ENCODE data around the gene FRMD4A.

FRMD4A gene

DNA sequence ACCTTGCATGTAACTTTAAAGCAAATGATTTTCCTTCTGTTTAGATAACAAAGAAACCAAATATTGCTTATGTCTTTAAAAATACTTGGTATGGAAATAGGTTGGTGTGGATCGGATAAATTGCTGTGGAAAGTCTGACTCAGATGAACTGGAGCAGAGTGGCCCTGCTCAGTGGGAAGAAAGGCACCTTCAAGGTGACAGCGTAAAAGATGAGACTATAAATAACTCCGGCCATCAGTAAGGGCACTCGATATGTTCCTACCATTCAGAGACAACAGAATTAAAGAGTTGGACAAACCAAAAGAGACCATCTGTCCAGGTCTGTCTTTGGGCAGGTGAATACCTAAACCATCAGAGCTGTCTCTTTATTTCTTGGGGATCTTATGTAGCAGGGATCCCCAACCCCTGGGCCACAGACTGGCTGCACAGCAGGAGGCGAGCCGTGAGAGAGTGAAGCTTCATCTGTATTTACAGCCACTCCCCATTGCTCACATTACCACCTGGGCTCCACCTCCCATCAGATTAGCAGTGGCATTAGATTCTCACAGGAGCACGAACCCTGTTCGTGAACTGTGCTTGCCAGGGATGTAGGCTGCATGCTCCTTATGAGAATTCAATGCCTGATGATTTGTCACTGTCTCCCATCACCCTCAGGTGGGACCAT lies 386.9 kb downstream of the FRMD4A start:
- ChIA-PET CTCF (no interaction called here), POLR2A (no interaction called here)
- TF ChIP-seq HDGF (IDR thresholded peaks at IDR 0.05; ENCODE audit: borderline replicate concordance), result no peak
- TF ChIP-seq LEF1 (IDR thresholded peaks at IDR 0.05; ENCODE audit: borderline replicate concordance), result no peak
- TF ChIP-seq FOXM1 (IDR thresholded peaks at IDR 0.05; ENCODE audit: borderline replicate concordance), result no peak
- no peak for TF ChIP-seq ZNF384 (IDR thresholded peaks at IDR 0.05)
- no peak for TF ChIP-seq NFRKB (IDR thresholded peaks at IDR 0.05)
- no peak for TF ChIP-seq FOXK2 (IDR thresholded peaks at IDR 0.05)
- TF ChIP-seq SUZ12 (IDR thresholded peaks at IDR 0.05), result no peak
- no peak for TF ChIP-seq ARNT (IDR thresholded peaks at IDR 0.05)
- TF ChIP-seq BHLHE40 (IDR thresholded peaks at IDR 0.05; ENCODE audit: borderline replicate concordance), result no peak
- TF ChIP-seq TARDBP (IDR thresholded peaks at IDR 0.05), result no peak
- TF ChIP-seq L3MBTL2 (conservative IDR thresholded peaks at IDR 0.05), result no peak
- TF ChIP-seq CTBP1 (IDR thresholded peaks at IDR 0.05; ENCODE audit: borderline replicate concordance), result no peak
- TF ChIP-seq ELF4 (IDR thresholded peaks at IDR 0.05), result no peak
- TF ChIP-seq, protein P1, sequence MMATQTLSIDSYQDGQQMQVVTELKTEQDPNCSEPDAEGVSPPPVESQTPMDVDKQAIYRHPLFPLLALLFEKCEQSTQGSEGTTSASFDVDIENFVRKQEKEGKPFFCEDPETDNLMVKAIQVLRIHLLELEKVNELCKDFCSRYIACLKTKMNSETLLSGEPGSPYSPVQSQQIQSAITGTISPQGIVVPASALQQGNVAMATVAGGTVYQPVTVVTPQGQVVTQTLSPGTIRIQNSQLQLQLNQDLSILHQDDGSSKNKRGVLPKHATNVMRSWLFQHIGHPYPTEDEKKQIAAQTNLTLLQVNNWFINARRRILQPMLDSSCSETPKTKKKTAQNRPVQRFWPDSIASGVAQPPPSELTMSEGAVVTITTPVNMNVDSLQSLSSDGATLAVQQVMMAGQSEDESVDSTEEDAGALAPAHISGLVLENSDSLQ (IDR thresholded peaks at IDR 0.05), result no peak
- TF ChIP-seq FOXA1 (IDR thresholded peaks at IDR 0.05), result no peak
- no peak for TF ChIP-seq SP1 (IDR thresholded peaks at IDR 0.05)
- DNase-seq (ENCODE audit: extremely low spot score), result no peak

GRCh38 chr10:13942035-13942434 lies 388.7 kb downstream of the FRMD4A start:
- TF ChIP-seq HDGF (IDR thresholded peaks at IDR 0.05; ENCODE audit: borderline replicate concordance) (no peak), ARNT (IDR thresholded peaks at IDR 0.05) (no peak), TARDBP (IDR thresholded peaks at IDR 0.05) (no peak), SP1 (IDR thresholded peaks at IDR 0.05) (no peak), FOXA1 (IDR thresholded peaks at IDR 0.05) (no peak), L3MBTL2 (conservative IDR thresholded peaks at IDR 0.05) (no peak), CTBP1 (IDR thresholded peaks at IDR 0.05; ENCODE audit: borderline replicate concordance) (no peak), LEF1 (IDR thresholded peaks at IDR 0.05; ENCODE audit: borderline replicate concordance) (no peak), BHLHE40 (IDR thresholded peaks at IDR 0.05; ENCODE audit: borderline replicate concordance) (no peak), ELF4 (IDR thresholded peaks at IDR 0.05) (no peak)
- ChIA-PET CTCF (interaction anchor here (0.5 kb wide), 1 partner anchor 144 kb away, joined by 5 read pairs; no protein-coding TSS in a partner anchor), POLR2A (no interaction called here)
- DNase-seq (ENCODE audit: extremely low spot score), result no peak

DNA sequence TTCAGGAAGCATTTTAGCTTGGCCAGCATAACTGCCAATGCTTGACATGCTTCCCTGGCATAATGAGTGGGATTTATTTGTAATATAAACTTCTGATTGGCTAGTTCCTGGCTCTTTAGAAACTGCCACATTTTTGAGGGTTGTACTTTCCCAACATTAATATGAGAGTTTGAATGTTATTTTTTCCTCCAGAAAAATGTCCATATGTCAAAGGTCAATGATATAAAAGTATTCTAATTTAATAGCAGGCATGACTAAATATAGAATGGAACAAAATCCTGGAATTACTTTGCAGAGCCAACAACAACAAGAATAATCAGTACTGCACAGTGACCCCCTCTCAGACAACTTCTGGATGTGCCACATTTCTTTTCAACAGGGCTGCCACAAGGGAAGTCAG lies 391.3 kb downstream of the FRMD4A start:
- POLR2A ChIA-PET, result no interaction called here
- DNase-seq (ENCODE audit: extremely low spot score), result no peak
- TF ChIP-seq FOXM1 (IDR thresholded peaks at IDR 0.05; ENCODE audit: borderline replicate concordance) (no peak), NFRKB (IDR thresholded peaks at IDR 0.05) (no peak), ZNF384 (IDR thresholded peaks at IDR 0.05) (no peak), BHLHE40 (IDR thresholded peaks at IDR 0.05; ENCODE audit: borderline replicate concordance) (no peak), CTBP1 (IDR thresholded peaks at IDR 0.05; ENCODE audit: borderline replicate concordance) (no peak), HDGF (IDR thresholded peaks at IDR 0.05; ENCODE audit: borderline replicate concordance) (no peak), L3MBTL2 (conservative IDR thresholded peaks at IDR 0.05) (no peak), TARDBP (IDR thresholded peaks at IDR 0.05) (no peak), FOXK2 (IDR thresholded peaks at IDR 0.05) (no peak), SP1 (IDR thresholded peaks at IDR 0.05) (no peak), LEF1 (IDR thresholded peaks at IDR 0.05; ENCODE audit: borderline replicate concordance) (no peak), FOXA1 (IDR thresholded peaks at IDR 0.05) (no peak), ARNT (IDR thresholded peaks at IDR 0.05) (no peak), ELF4 (IDR thresholded peaks at IDR 0.05) (no peak), SUZ12 (IDR thresholded peaks at IDR 0.05) (no peak)
- TF ChIP-seq, protein P1 (IDR thresholded peaks at IDR 0.05), result no peak
- CTCF ChIA-PET, result no interaction called here

GRCh38 chr10:13938950-13939349 lies 391.8 kb downstream of the FRMD4A start:
- POLR2A ChIA-PET, result no interaction called here
- no peak for TF ChIP-seq BHLHE40 (IDR thresholded peaks at IDR 0.05; ENCODE audit: borderline replicate concordance)
- TF ChIP-seq FOXA1 (IDR thresholded peaks at IDR 0.05), result no peak
- TF ChIP-seq ZNF384 (IDR thresholded peaks at IDR 0.05), result no peak
- no peak for TF ChIP-seq FOXM1 (IDR thresholded peaks at IDR 0.05; ENCODE audit: borderline replicate concordance)
- TF ChIP-seq, protein P1 (IDR thresholded peaks at IDR 0.05), result no peak
- no peak for TF ChIP-seq SP1 (IDR thresholded peaks at IDR 0.05)
- CTCF ChIA-PET, result no interaction called here
- DNase-seq (ENCODE audit: extremely low spot score), result no peak

DNA sequence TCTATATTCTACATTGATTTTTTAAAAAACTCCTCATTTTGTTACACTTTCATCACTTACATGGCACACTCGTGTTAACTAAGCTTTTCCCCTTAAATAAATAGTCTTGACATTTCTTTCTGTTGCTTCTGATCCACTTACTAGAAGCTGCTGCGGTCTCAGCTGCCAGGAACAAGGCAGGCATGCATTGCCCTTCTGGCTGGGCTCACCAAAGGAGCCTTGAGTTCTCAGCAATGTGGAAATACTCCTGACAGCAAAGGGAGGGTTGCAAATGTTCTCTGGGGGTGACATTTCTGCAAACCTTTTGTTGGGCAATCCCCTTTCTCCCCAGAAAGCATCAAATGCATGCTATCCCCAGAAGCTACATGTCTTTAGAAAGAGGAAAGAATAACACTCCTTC lies 393.9 kb downstream of the FRMD4A start:
- TF ChIP-seq FOXM1 (IDR thresholded peaks at IDR 0.05; ENCODE audit: borderline replicate concordance) (no peak), BHLHE40 (IDR thresholded peaks at IDR 0.05; ENCODE audit: borderline replicate concordance) (no peak), ZNF384 (IDR thresholded peaks at IDR 0.05) (no peak), SP1 (IDR thresholded peaks at IDR 0.05) (no peak), L3MBTL2 (conservative IDR thresholded peaks at IDR 0.05) (no peak), SUZ12 (IDR thresholded peaks at IDR 0.05) (no peak), ARNT (IDR thresholded peaks at IDR 0.05) (no peak), FOXK2 (IDR thresholded peaks at IDR 0.05) (no peak), ELF4 (IDR thresholded peaks at IDR 0.05) (no peak)
- TF ChIP-seq, protein P1 (IDR thresholded peaks at IDR 0.05), result no peak
- DNase-seq (ENCODE audit: extremely low spot score), result no peak
- CTCF ChIA-PET, result no interaction called here
- POLR2A ChIA-PET, result no interaction called here
